ENCODE data around the gene CENPE. TPM values are rescaled to one million over a fixed set of nuclear protein-coding genes. Genes with fewer than 3 reads are reported as not detected.

The CENPE gene
- total and polyA plus RNA-seq, 11 donors: 0.06 to 7.7 (median 0.32) TPM

DNA sequence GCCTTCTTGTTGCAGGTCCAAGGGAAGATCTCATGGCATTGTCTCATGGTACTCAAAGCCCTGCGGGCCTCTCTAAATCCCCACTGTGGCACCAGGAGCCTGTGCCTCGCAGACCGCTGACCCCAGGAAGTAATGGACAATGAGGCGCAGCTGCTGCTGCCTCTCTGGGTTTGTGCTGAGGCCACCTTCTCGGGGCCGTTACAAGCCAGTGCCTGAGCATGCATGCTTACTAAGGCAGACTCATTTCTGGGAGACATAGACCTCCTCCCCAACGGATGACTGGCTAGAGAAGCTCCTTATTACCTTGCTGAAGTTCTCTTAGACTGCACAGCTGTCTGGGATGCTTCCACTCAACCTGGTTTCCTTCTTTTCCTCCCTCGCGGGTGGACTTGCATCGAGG, 99.8 kb downstream of the CENPE start:
- no peak for TF ChIP-seq CTCF (IDR thresholded peaks at IDR 0.05)
- TF ChIP-seq POLR2A (IDR thresholded peaks at IDR 0.05): no peak
- peak overlapping the region in 6 of 12 donors; percentile 11 to 71 (median 50) for H3K27ac ChIP-seq
- DNase-seq: no peak
- WGBS, 4 donors: 50 to 75% (median 63%) methylated on average over 9 to 10 of the region's 10 CpGs
- peak overlapping the region in 9 of 12 donors; percentile 44 to 68 (median 62) for H3K4me3 ChIP-seq
- peaks cover 0 to 19% (median 5%) of the 10 kb centered on the region in 9 donors for H3K36me3 ChIP-seq
- H3K4me1 ChIP-seq: peaks cover 0 to 32% (median 10%) of the 10 kb centered on the region in 12 donors
- no peaks in the 10 kb centered on the region for H3K9me3 ChIP-seq
- H3K27me3 ChIP-seq: no peaks in the 10 kb centered on the region
- ATAC-seq: no peak
- intact Hi-C loops (cut with DNase I): loop anchor here (2.0 to 10.0 kb wide), 15 partner anchors 51 to 664 kb away; partner anchors contain the start of genes SLC9B1 (in 2 of the 10) and NFKB1 (in 1 of the 10)

GRCh38 chr4:103097112-103097511, 101.0 kb downstream of the CENPE start:
- H3K4me1 ChIP-seq: peaks cover 0 to 32% (median 14%) of the 10 kb centered on the region in 12 donors
- H3K4me3 ChIP-seq: no peak overlapping the region
- H3K9me3 ChIP-seq: no peaks in the 10 kb centered on the region
- intact Hi-C loops (cut with DNase I): loop anchor here (5.0 to 10.0 kb wide), 13 partner anchors 50 to 662 kb away; partner anchors contain the start of genes SLC9B1 (in 2 of the 10) and NFKB1 (in 1 of the 10)
- no peaks in the 10 kb centered on the region for H3K27me3 ChIP-seq
- no peak for TF ChIP-seq POLR2A (IDR thresholded peaks at IDR 0.05)
- no peak for TF ChIP-seq CTCF (IDR thresholded peaks at IDR 0.05)
- DNase-seq (no peak), ATAC-seq (no peak)
- WGBS, 4 donors: 88 to 97% (median 93%) methylated on average over 2 of the region's 2 CpGs
- peaks cover 0 to 31% (median 5%) of the 10 kb centered on the region in 9 donors for H3K36me3 ChIP-seq
- H3K27ac ChIP-seq: no peak overlapping the region

DNA sequence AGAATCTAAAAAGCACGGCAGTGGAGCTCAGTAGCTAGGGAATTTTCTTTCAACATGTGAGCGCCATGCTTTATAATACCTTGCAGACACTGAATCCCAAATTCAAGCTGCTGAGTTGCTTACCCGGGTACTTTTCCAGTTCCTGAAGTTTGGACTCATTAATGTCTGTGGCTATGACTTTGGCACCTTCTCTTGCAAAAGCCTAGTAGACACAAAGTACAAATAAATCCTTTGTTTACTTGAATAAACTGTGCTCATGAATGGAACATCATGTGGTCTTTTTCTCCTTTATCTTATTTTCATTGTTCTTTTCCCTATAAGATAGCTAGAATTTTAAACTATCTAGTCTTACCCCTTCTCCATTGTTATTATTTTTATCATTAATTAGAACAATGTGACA, 103.1 kb downstream of the CENPE start:
- H3K4me3 ChIP-seq: no peak overlapping the region
- peaks cover 0 to 32% (median 14%) of the 10 kb centered on the region in 12 donors for H3K4me1 ChIP-seq
- intact Hi-C loops (cut with DNase I): loop anchor here (5.0 to 10.0 kb wide), 13 partner anchors 48 to 660 kb away; partner anchors contain the start of genes SLC9B1 (in 2 of the 10) and NFKB1 (in 1 of the 10)
- peaks cover 0 to 51% (median 22%) of the 10 kb centered on the region in 9 donors for H3K36me3 ChIP-seq
- TF ChIP-seq CTCF (IDR thresholded peaks at IDR 0.05) (no peak), POLR2A (IDR thresholded peaks at IDR 0.05) (no peak)
- DNase-seq (no peak), ATAC-seq (no peak)
- 88 to 94% (median 91%) methylated on average over 3 of the region's 3 CpGs for WGBS, 4 donors
- H3K9me3 ChIP-seq: no peaks in the 10 kb centered on the region
- no peak overlapping the region for H3K27ac ChIP-seq
- no peaks in the 10 kb centered on the region for H3K27me3 ChIP-seq

DNA sequence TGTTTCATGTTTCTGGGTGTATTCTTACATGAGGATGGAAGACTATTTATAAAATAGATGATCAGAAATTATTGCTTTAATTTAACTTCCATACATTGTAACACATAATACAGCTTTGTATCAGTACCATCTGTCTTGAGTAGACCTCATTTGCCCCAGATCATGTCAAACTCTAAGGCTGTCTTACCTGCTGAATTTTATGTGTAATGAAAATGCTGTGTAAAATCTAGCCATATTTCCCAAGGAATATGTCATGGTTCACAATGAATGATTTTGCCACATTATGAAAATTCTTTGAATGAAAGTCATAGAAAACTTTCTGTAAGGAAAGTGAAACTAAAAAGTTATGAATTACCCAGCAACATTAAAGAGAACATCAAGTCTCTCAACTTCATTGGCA, 105.9 kb downstream of the CENPE start:
- H3K9me3 ChIP-seq: no peaks in the 10 kb centered on the region
- H3K4me3 ChIP-seq: no peak overlapping the region
- peaks cover 0 to 80% (median 44%) of the 10 kb centered on the region in 9 donors for H3K36me3 ChIP-seq
- TF ChIP-seq POLR2A (IDR thresholded peaks at IDR 0.05): no peak
- TF ChIP-seq CTCF (IDR thresholded peaks at IDR 0.05): no peak
- H3K4me1 ChIP-seq: peaks cover 0 to 14% (median 0%) of the 10 kb centered on the region in 12 donors
- no peak overlapping the region for H3K27ac ChIP-seq
- no peak for DNase-seq
- ATAC-seq: no peak
- H3K27me3 ChIP-seq: no peaks in the 10 kb centered on the region
- intact Hi-C loops (cut with DNase I): loop anchor here in 9 of 10 donors (5.0 to 10.0 kb wide), 9 partner anchors 47 to 657 kb away; partner anchors contain the start of gene SLC9B1 (in 1 of the 9)

Measured in heart left ventricle (tissue), 16 donors.